ENCODE measurements around the gene CCDC78.

GRCh38 chr16:704552-705380 lies 21.5 kb downstream of the CCDC78 start:
- TF ChIP-seq, protein P1, sequence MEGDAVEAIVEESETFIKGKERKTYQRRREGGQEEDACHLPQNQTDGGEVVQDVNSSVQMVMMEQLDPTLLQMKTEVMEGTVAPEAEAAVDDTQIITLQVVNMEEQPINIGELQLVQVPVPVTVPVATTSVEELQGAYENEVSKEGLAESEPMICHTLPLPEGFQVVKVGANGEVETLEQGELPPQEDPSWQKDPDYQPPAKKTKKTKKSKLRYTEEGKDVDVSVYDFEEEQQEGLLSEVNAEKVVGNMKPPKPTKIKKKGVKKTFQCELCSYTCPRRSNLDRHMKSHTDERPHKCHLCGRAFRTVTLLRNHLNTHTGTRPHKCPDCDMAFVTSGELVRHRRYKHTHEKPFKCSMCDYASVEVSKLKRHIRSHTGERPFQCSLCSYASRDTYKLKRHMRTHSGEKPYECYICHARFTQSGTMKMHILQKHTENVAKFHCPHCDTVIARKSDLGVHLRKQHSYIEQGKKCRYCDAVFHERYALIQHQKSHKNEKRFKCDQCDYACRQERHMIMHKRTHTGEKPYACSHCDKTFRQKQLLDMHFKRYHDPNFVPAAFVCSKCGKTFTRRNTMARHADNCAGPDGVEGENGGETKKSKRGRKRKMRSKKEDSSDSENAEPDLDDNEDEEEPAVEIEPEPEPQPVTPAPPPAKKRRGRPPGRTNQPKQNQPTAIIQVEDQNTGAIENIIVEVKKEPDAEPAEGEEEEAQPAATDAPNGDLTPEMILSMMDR (IDR thresholded peaks at IDR 0.05; ENCODE audit: insufficient read depth, low read length, poor library complexity, severe bottlenecking), result no peak
- no peak for TF ChIP-seq EZH2phosphoT487 (conservative IDR thresholded peaks at IDR 0.05; ENCODE audit: low read length)
